MM.1S (cell line): Measurements from ENCODE around the gene GATAD2B.

Experiments used
- EZH2 ChIP-seq: fragments of 300-600 bp; sonication (generic); optimal IDR thresholded peaks from 2 replicates; pipeline ENCODE3; 2017; ENCODE audit warnings: low read depth, mild to moderate bottlenecking, antibody characterized with exemption, low read length, mixed read lengths
- EZH2phosphoT487 ChIP-seq: fragments of 300-600 bp; sonication (generic); IDR thresholded peaks from 2 replicates; pipeline ENCODE4 v1.6.1; 2018; ENCODE audit warnings: antibody characterized with exemption, low read length
- TF ChIP-seq, protein P1 (sequence below): fragments of 300-600 bp; sonication (generic); IDR thresholded peaks from 2 replicates; pipeline ENCODE4 v1.5.1; 2016; ENCODE audit warnings: antibody characterized with exemption, low read length, mixed read lengths

DNA sequence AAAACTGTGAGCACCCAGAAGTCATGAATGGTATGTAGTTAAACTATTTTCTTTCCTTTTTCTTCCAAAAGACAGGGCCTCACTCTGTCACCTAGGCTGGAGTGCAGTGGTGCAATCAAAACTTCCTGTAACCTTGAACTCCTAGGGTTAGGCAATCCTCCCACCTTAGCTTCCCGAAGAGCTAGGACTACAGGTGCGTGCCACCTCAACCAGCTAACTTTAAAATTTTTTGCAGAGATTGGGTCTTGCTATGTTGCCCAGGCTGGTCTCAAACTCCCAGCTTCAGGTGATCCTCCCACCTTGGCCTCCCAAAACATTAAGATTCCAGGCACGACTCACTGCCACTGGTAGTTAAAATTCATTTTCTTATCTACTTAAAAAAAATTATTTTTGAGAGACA lies 62.5 kb downstream of the GATAD2B start:
- TF ChIP-seq EZH2 (no peak), EZH2phosphoT487 (no peak)
- TF ChIP-seq, protein P1, sequence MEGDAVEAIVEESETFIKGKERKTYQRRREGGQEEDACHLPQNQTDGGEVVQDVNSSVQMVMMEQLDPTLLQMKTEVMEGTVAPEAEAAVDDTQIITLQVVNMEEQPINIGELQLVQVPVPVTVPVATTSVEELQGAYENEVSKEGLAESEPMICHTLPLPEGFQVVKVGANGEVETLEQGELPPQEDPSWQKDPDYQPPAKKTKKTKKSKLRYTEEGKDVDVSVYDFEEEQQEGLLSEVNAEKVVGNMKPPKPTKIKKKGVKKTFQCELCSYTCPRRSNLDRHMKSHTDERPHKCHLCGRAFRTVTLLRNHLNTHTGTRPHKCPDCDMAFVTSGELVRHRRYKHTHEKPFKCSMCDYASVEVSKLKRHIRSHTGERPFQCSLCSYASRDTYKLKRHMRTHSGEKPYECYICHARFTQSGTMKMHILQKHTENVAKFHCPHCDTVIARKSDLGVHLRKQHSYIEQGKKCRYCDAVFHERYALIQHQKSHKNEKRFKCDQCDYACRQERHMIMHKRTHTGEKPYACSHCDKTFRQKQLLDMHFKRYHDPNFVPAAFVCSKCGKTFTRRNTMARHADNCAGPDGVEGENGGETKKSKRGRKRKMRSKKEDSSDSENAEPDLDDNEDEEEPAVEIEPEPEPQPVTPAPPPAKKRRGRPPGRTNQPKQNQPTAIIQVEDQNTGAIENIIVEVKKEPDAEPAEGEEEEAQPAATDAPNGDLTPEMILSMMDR = no peak
